IMR-90 (cell line): Measurements from ENCODE around the gene NR1H2.

ENCODE experiments used
- CEBPB ChIP-seq: IDR thresholded peaks from 2 replicates; pipeline ENCODE4 v1.6.1; 2012; ENCODE audit warnings: low read depth, low read length, improper control_type of control experiment
- CHD1 ChIP-seq: IDR thresholded peaks from 2 replicates; pipeline ENCODE4 v1.6.1; 2012; ENCODE audit warnings: low read depth, low read length, improper control_type of control experiment
- MAFK ChIP-seq: IDR thresholded peaks from 2 replicates; pipeline ENCODE4 v1.6.1; 2012; ENCODE audit warnings: low read depth, low read length, improper control_type of control experiment
- MAZ ChIP-seq: IDR thresholded peaks from 2 replicates; pipeline ENCODE4 v1.6.1; 2012; ENCODE audit warnings: low read depth, mild to moderate bottlenecking, low read length, improper control_type of control experiment, moderate library complexity, borderline replicate concordance
- MXI1 ChIP-seq: IDR thresholded peaks from 2 replicates; pipeline ENCODE4 v1.6.1; 2012; ENCODE audit warnings: low read depth, mild to moderate bottlenecking, low read length, moderate library complexity, borderline replicate concordance
- NFE2L2 ChIP-seq: fragments of 150-350 bp; IDR thresholded peaks from 2 replicates; pipeline ENCODE4 v1.6.1; 2016; ENCODE audit warnings: low read depth, mild to moderate bottlenecking, low read length
- POLR2A ChIP-seq: IDR thresholded peaks from 2 replicates; pipeline ENCODE4 v1.6.1; 2012; ENCODE audit warnings: mild to moderate bottlenecking, low read depth, low read length
- RAD21 ChIP-seq: IDR thresholded peaks from 2 replicates; pipeline ENCODE4 v1.6.1; 2012; ENCODE audit warnings: low read length, improper control_type of control experiment
- RFX5 ChIP-seq: IDR thresholded peaks from 2 replicates; pipeline ENCODE4 v1.8.0; 2012; ENCODE audit warnings: low read depth, mild to moderate bottlenecking, low read length, moderate library complexity
- SMC3 ChIP-seq: fragments of 150-350 bp; IDR thresholded peaks from 2 replicates; pipeline ENCODE4 v1.6.1; 2016; ENCODE audit warnings: low read depth, mild to moderate bottlenecking, antibody characterized with exemption, low read length, moderate library complexity
- TF ChIP-seq, protein P1 (sequence below): conservative IDR thresholded peaks from 2 replicates; pipeline ENCODE4 v1.5.1; 2012; ENCODE audit warnings: mild to moderate bottlenecking, low read depth, low read length, improper control_type of control experiment
- TF ChIP-seq, protein P2 (sequence below): fragments of 150-350 bp; IDR thresholded peaks from 2 replicates; pipeline ENCODE4 v1.6.1; 2017; ENCODE audit warnings: mild to moderate bottlenecking, antibody characterized with exemption, low read length, low read depth
- TF ChIP-seq, protein P3 (sequence below): fragments of 150-350 bp; IDR thresholded peaks from 2 replicates; pipeline ENCODE4 v1.6.1; 2016; ENCODE audit warnings: low read depth, mild to moderate bottlenecking, low read length, moderate library complexity, borderline replicate concordance

DNA sequence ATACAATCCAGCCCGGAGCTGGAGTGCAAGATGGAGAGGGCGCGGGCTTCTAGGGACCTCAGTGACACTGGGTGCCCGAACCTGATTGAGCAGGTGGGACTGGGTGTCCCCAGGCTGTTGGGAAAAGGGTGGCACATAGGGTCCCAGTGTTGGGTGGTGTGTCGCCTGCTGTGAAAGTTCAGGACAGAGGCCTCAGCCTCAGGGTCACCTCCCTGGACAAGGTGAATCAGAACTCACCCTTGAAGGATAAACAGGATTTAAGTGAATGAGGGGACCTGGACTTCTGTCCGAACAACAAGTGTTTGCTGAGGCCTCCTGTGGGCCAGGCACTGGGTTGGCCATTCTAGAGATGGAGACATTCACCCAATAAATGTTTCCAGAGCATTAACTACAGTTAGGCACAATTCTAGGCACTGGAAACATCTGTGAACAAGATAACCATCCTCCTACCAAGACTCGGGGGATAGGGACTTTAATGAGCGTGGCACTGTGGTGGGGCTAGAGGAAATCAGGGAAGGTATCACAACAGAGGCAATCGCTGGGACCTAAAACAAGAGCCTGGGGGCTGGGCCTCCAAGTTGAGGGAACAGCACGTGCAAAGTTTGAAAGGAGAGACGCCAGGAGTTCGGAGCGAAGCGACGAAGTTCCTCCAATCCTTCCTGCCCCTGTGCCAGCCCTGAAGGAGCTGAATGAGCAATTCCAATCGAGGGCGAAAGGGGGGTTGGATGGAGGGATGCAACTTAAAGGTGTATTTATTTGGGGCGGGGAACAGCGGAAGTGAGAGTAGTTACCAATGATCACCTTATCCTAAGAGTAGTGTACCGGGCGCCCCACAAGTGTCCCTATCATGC, 7.0 kb downstream of the NR1H2 start:
- TF ChIP-seq, protein P1, sequence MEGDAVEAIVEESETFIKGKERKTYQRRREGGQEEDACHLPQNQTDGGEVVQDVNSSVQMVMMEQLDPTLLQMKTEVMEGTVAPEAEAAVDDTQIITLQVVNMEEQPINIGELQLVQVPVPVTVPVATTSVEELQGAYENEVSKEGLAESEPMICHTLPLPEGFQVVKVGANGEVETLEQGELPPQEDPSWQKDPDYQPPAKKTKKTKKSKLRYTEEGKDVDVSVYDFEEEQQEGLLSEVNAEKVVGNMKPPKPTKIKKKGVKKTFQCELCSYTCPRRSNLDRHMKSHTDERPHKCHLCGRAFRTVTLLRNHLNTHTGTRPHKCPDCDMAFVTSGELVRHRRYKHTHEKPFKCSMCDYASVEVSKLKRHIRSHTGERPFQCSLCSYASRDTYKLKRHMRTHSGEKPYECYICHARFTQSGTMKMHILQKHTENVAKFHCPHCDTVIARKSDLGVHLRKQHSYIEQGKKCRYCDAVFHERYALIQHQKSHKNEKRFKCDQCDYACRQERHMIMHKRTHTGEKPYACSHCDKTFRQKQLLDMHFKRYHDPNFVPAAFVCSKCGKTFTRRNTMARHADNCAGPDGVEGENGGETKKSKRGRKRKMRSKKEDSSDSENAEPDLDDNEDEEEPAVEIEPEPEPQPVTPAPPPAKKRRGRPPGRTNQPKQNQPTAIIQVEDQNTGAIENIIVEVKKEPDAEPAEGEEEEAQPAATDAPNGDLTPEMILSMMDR, result no peak
- TF ChIP-seq, protein P2, sequence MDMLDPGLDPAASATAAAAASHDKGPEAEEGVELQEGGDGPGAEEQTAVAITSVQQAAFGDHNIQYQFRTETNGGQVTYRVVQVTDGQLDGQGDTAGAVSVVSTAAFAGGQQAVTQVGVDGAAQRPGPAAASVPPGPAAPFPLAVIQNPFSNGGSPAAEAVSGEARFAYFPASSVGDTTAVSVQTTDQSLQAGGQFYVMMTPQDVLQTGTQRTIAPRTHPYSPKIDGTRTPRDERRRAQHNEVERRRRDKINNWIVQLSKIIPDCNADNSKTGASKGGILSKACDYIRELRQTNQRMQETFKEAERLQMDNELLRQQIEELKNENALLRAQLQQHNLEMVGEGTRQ, result no peak
- no peak for TF ChIP-seq POLR2A
- TF ChIP-seq CEBPB, result no peak
- no peak for TF ChIP-seq CHD1
- no peak for TF ChIP-seq MAFK
- no peak for TF ChIP-seq MXI1
- TF ChIP-seq MAZ, result no peak
- TF ChIP-seq NFE2L2, result no peak
- no peak for TF ChIP-seq RFX5
- no peak for TF ChIP-seq RAD21
- no peak for TF ChIP-seq SMC3
- TF ChIP-seq, protein P3, sequence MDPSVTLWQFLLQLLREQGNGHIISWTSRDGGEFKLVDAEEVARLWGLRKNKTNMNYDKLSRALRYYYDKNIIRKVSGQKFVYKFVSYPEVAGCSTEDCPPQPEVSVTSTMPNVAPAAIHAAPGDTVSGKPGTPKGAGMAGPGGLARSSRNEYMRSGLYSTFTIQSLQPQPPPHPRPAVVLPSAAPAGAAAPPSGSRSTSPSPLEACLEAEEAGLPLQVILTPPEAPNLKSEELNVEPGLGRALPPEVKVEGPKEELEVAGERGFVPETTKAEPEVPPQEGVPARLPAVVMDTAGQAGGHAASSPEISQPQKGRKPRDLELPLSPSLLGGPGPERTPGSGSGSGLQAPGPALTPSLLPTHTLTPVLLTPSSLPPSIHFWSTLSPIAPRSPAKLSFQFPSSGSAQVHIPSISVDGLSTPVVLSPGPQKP, result no peak
